Cardiac muscle cell (in vitro differentiated cells and primary cell): ENCODE measurements around the gene MCHR1. TPM values are rescaled to one million over a fixed set of nuclear protein-coding genes. Genes with fewer than 3 reads are reported as not detected.

ENCODE experiments used
- DNase-seq, 2 donors: peaks; one replicate each; pipeline versions ENCODE4 v3.0.0 to v3.0.0-alpha.2; 2010 to 2017; ENCODE audit warnings: low read depth in 1 of 2, low spot score in 1 of 2
- H3K27ac ChIP-seq: fragments of 200-600 bp; sonication (generic); 2 replicates; pipeline ENCODE4 v1.5.1; 2016
- H3K27me3 ChIP-seq: fragments of 200-600 bp; sonication (generic); 2 replicates; pipeline ENCODE4 v1.6.0; 2016; ENCODE audit warnings: control low read depth
- H3K36me3 ChIP-seq: fragments of 200-600 bp; sonication (generic); 2 replicates; pipeline ENCODE4 v1.5.1; 2016; ENCODE audit warnings: control low read depth
- H3K4me1 ChIP-seq: fragments of 200-600 bp; sonication (generic); 2 replicates; pipeline ENCODE4 v1.8.1; 2017; ENCODE audit warnings: low read depth, mild to moderate bottlenecking, mixed run types
- H3K4me3 ChIP-seq: fragments of 200-600 bp; sonication (generic); 2 replicates; pipeline ENCODE4 v1.5.1; 2016; ENCODE audit warnings: mild to moderate bottlenecking
- H3K9me3 ChIP-seq: fragments of 200-600 bp; sonication (generic); 2 replicates; pipeline ENCODE4 v1.5.1; 2017; ENCODE audit warnings: low read depth, mild to moderate bottlenecking, control low read depth
- polyA plus RNA-seq: library from polyadenylated mRNA; unstranded; fragments of >200 nt; fragmentation: Nextera tagmentation; extraction: Ambion mirVana; gene quantifications from 2 replicates; pipeline ENCODE4 v1.2.1, GENCODE V29; 2016
- total RNA-seq: library from RNA; depleted of rRNA; stranded (reverse); fragments of >200 nt; gene quantifications from 2 replicates; pipeline ENCODE4 v1.2.3, GENCODE V29; 2016
- TF ChIP-seq, protein P1 (sequence below): IDR thresholded peaks from 2 replicates; pipeline ENCODE4 v1.5.1; 2012; ENCODE audit warnings: low read depth, mild to moderate bottlenecking, low read length

Gene MCHR1
- total and polyA plus RNA-seq, 2 experiments from 2014 or later, result 0.12 to 0.59 TPM

DNA sequence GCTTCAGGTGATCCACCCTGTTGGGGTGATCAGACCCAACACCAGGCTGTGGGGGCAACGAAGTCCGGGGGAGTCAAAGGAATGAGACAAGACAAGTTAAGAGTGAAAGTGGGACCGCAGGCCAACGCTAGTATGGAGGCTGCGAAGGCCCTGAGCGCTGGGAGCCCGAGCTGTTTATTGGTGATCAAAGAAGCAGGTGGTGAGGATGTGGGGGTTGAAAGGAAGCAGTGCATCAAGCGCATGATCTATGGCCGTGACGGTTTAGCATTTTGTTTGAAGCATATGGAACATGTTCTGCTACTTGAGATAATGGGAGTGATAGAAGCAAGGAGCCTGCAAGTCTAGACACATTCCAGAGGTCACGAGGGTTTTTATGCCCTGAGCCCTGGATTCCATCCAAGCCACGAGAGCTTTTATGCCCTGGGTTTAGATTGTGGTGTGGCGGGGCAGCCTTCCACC, 49.5 kb downstream of the MCHR1 start:
- peaks cover 13% of the 10 kb centered on the region for H3K4me1 ChIP-seq
- no peaks in the 10 kb centered on the region for H3K9me3 ChIP-seq
- DNase-seq, result peak; percentile 64 to 79
- no peaks in the 10 kb centered on the region for H3K36me3 ChIP-seq
- peak overlapping the region; percentile 73 for H3K27ac ChIP-seq
- H3K27me3 ChIP-seq, result no peaks in the 10 kb centered on the region
- TF ChIP-seq, protein P1, sequence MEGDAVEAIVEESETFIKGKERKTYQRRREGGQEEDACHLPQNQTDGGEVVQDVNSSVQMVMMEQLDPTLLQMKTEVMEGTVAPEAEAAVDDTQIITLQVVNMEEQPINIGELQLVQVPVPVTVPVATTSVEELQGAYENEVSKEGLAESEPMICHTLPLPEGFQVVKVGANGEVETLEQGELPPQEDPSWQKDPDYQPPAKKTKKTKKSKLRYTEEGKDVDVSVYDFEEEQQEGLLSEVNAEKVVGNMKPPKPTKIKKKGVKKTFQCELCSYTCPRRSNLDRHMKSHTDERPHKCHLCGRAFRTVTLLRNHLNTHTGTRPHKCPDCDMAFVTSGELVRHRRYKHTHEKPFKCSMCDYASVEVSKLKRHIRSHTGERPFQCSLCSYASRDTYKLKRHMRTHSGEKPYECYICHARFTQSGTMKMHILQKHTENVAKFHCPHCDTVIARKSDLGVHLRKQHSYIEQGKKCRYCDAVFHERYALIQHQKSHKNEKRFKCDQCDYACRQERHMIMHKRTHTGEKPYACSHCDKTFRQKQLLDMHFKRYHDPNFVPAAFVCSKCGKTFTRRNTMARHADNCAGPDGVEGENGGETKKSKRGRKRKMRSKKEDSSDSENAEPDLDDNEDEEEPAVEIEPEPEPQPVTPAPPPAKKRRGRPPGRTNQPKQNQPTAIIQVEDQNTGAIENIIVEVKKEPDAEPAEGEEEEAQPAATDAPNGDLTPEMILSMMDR, result no peak
- no peak overlapping the region for H3K4me3 ChIP-seq

DNA sequence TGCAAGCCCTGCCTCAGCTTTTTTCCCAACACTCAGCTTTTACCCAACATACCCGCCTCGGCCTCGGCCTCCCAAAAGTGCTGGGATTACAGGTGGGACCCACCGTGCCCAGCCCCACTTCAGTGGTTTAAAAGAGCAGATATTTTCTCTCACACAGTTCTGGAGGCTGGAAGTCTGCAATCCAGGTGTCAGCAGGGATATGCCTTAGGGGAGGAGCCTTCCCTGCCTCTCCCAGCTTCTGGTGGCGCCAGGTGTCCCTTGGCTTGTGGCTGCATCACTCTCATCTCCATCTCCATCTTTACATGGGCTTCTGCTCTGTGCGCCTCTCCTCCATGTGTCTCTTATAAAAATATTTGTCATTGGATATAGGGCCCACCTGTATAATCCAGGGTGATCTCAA, 50.0 kb downstream of the MCHR1 start:
- no peaks in the 10 kb centered on the region for H3K27me3 ChIP-seq
- no peak for DNase-seq
- peak overlapping the region; percentile 33 for H3K27ac ChIP-seq
- no peaks in the 10 kb centered on the region for H3K9me3 ChIP-seq
- no peak overlapping the region for H3K4me3 ChIP-seq
- TF ChIP-seq, protein P1, result no peak
- H3K36me3 ChIP-seq, result no peaks in the 10 kb centered on the region
- peaks cover 13% of the 10 kb centered on the region for H3K4me1 ChIP-seq

Other genes starting within 250 kb of the MCHR1 start
- gene MRTFA, start 42.8 kb upstream of the MCHR1 start, total RNA-seq, result 61.1 and 116 TPM in 2 replicates
- gene MRTFA, start 42.8 kb upstream of the MCHR1 start, polyA plus RNA-seq, result 32.6 and 44.7 TPM in 2 replicates
- gene SLC25A17, start 139.9 kb downstream of the MCHR1 start, total RNA-seq, result 11.2 and 12.7 TPM in 2 replicates
- 18.1 and 22.2 TPM in 2 replicates for gene SLC25A17, start 139.9 kb downstream of the MCHR1 start, polyA plus RNA-seq
- gene ST13, start 177.2 kb downstream of the MCHR1 start, total RNA-seq, result 178 and 301 TPM in 2 replicates
- 216 and 221 TPM in 2 replicates for gene ST13, start 177.2 kb downstream of the MCHR1 start, polyA plus RNA-seq
- gene XPNPEP3, start 177.7 kb downstream of the MCHR1 start, total RNA-seq, result 15.2 and 18.2 TPM in 2 replicates
- 15.8 and 22.2 TPM in 2 replicates for gene XPNPEP3, start 177.7 kb downstream of the MCHR1 start, polyA plus RNA-seq
- gene DNAJB7, start 182.6 kb downstream of the MCHR1 start, total RNA-seq, result not detected in 2 replicates
- gene DNAJB7, start 182.6 kb downstream of the MCHR1 start, polyA plus RNA-seq, result 0.39 and 0.93 TPM in 2 replicates